ENCODE data around the gene CHAD.

CHAD gene

GRCh38 chr17:50471009-50471905 lies 2.6 kb upstream of the CHAD start:
- TF ChIP-seq CTCF (IDR thresholded peaks at IDR 0.05; ENCODE audit: low read depth, low read length), result no peak

DNA sequence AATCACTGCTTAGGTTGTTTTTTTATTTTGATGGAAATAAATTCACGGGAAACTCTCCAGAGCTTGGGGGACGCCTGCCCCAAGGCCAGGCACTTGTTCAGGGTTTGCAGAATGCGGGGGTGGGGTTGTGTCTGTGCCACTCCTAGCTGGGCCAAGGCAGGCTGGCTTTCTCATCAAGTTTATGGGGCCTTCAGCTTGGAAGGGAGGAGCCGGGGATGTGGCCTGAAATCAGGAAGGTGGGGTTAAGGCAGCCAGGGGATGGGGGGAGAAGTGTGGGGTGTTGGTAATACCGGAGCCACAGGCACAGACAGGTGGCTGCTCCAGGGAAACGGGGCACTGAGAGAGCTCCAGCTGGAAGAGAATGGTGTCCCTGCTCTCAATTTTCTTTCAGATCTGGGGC lies 1.7 kb upstream of the CHAD start:
- TF ChIP-seq CTCF (IDR thresholded peaks at IDR 0.05; ENCODE audit: low read depth, low read length), result no peak
- no peak for DNase-seq (ENCODE audit: extremely low read depth, low read depth)

More at GRCh38 chr17:50471009-50471905, 2.6 kb upstream of the CHAD start:
- DNase-seq (ENCODE audit: extremely low read depth, low read depth), result no peak

GRCh38 chr17:50469671-50470305 lies 1.1 kb upstream of the CHAD start:
- TF ChIP-seq CTCF (IDR thresholded peaks at IDR 0.05; ENCODE audit: low read depth, low read length), result no peak
- no peak for DNase-seq (ENCODE audit: extremely low read depth, low read depth)

GRCh38 chr17:50469208-50469605 lies 527 bp upstream of the CHAD start:
- DNase-seq (ENCODE audit: extremely low read depth, low read depth), result no peak
- no peak for TF ChIP-seq CTCF (IDR thresholded peaks at IDR 0.05; ENCODE audit: low read depth, low read length)

- TF ChIP-seq CTCF (IDR thresholded peaks at IDR 0.05; ENCODE audit: low read depth, low read length), result no peak
- DNase-seq (ENCODE audit: extremely low read depth, low read depth), result no peak
Observed at GRCh38 chr17:50467855-50468303, 801 bp downstream of the CHAD start.

DNA sequence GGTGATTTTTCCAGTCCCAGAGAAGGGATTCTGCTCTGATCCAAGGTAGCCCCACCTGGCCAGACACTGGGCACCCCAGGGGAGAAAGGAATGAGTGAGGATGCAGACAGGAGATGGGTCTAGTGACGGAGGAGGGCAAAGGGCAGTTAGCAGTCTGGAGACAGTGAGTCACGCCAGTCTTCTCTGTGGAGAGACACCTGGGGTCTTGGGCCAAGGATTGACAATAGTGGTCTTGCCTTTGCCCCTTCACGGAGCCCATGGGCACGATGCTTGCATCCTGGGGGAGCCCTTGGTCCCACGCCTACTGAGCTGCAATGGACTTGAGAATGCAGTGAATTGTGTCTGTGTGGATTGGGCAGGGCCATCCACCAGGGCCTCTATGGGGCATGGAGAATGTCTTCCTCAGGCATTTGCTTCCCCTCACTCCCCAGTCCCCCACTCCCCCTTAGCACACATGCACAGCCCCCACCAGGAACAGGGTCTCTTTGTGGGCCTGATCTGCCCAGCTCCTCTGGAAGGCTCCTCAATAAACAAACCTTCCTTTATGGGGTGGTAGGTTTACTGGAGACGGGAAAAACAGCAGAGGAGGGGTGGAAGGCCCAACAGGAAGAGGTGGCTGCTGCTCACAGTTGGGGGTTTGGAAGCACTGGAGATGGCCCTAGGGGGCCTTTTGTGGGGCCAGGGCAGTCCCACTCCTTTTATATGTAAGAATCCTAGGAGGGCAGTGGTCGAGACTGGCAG lies 1.4 kb downstream of the CHAD start:
- no peak for DNase-seq (ENCODE audit: extremely low read depth, low read depth)
- no peak for TF ChIP-seq CTCF (IDR thresholded peaks at IDR 0.05; ENCODE audit: low read depth, low read length)

Measured in AG09319 (cell line).